IPS DF 19.7 (cell line): ENCODE results near the gene GPC5.
"Not testable (repeated sequence)": the region's sequence is repeated elsewhere in the genome, so short reads cannot be mapped to it uniquely, and the experiment has no call there.

Experiments used
- DNase-seq: peaks from one replicate; pipeline ENCODE4 v3.0.0-alpha.2; 2013; ENCODE audit warnings: low read depth, low spot score

Gene GPC5

DNA sequence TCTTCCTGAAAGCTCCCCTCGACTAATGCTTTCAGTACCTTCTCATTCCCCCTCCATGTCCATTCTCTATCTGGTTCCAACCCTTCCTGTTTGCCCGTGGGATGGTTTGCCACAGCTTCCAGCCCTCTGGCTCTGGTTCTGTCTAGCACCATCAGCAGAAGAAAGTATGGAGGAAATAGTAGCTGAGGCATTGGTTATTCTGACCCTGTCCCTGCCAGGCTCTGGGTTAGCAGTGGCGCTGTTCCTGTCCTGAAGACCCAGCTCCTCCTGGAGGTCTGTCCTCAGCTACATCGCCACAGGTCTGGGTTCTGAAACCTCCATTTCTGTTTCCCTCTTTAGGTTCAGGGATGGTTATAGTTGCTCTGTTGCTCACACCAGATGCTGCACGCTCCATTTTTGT is 1223.6 kb downstream of the GPC5 start:
- no peak for DNase-seq

DNA sequence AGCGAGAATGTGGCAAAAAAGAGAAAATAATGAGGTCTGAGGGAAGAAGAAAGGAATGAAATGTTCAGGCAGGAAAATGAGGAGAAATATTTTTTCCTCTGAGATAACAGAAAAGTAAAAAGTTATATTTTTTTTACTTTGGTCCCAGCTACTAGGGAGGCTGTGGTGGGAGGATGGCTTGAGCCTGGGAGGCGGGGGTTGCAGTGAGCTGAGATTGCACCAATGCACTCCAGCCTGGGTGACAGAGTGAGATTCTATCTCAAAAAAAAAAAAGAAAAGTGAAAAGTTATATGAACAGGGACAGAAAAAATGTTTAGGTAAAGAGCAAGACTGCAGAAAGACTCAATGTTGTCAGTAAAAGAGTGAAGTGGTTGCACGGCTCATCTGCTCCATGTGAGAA is 1224.5 kb downstream of the GPC5 start:
- DNase-seq, result no peak

DNA sequence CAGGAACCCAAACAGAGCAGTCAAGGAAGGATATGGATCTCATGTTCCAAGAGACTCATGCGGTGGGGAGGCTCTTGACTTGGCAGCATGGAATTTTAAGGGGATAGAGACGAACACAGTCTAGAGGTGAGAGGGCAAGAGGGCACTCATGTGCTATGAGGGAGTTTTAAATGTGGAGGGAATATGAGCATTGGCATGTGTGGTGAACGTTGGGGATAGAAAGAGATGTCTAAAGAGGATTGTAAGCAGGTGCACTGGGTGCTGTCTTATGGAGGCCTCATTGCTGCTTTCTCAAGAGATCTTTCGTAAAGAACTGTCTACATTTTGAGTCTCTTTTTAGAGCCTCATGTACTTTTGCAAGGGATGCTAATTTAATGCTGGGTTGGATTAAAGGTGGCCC is 1227.9 kb downstream of the GPC5 start:
- DNase-seq, result no peak

DNA sequence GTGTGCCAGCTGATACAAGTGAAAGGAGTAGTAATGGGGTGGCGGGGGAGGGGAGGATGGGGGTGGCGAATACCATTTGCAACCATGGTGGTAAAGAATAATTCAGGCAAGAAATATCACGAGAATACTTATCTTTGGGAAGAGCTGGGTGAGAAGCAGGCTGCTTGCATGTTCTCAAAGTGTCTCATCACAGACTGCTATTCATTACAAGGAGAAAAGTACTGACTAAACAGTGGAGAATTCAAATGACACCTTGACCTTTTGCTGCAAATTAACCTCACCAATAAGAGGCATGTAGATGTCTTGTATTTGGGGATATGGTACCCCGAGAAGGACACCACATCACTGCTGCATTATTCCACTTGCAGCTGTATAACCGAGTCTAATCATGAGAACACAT is 1242.5 kb downstream of the GPC5 start:
- no peak for DNase-seq

DNA sequence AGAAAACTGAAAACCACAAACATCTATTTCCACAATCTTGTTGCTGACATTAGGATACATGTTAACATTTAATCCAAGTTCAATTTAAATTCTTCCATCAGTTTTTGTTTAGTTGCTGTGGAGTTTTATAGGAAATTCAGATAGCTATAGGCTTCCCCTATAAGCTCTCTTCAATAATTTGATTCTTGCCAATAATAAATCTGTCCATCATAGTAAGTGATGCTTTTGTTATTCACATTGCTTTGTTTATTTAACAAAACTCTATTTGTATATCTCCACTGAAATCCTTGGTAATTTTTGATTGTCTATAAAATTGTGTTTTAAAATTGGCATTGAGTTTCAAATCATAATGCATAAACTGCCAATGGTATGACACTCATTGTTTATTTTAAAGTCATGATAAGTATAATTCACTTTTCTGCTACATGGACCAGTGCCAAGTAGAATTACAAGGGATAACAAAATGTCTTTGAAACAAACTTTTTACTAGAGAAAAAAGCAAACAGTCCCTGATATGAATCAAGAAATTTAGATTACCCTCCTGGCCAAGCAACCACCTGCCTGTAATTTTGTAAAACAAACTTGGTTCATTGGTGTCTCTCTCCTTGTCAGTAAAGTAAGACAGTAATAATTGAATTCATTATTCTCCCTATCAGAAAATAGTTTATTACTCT is 1250.9 kb downstream of the GPC5 start:
- no peak for DNase-seq

DNA sequence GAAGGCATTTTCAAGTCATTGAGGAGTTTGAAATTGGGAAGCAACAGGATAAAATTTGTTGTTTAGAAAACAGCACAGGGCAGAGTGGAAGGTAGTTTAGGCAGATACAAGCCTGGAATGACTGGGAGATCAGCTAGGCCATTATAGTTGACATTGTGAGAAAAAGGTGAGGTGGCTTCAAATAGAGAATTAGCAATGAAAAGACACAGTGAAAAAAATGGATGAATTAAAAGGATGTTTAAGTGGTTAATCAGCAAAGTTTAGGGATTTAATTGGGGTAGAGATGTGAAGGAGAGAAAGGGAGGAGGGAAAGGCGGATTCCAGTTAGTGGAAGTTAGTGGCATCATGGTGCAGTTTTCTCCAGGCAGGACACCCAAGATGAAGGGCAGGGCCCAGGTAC is 1257.7 kb downstream of the GPC5 start:
- DNase-seq, result no peak

DNA sequence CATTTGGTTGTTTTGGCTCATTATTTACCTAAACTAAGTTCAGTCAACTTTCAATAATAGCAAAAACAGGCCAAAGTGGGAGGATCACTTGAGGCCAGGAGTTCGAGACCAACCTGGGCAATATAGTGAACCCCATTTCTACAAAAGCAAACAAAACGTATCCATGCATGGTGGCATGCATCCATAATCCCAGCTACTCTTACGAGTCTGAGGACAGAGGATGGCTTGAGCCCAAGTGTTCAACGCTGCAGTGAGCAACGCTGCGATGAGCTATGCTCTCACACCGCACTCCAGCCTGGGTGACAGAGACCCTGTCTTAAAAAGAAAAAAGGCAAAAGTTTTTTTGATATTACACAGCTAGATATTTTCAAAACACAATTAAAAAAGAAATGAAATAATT is 1258.2 kb downstream of the GPC5 start:
- DNase-seq, result no peak

DNA sequence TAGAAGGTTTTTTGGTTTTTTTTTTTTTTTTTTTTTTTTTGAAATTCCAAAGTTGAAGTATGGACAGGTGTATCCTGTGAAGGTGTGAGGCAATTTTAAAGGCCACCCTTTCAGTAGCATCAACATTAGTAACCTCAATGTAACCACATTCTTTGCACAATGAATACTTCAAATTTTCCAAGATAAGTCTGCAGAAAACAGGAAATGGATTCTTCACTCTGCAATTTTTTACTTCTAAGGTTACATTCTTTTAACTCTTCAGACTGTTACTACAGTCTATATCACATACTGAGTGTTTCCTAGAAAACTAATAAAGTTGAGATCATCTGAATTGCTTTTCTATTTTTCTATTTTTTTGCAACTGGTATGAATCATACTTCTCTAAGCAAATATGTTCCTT is 1259.1 kb downstream of the GPC5 start:
- no peak for DNase-seq

DNA sequence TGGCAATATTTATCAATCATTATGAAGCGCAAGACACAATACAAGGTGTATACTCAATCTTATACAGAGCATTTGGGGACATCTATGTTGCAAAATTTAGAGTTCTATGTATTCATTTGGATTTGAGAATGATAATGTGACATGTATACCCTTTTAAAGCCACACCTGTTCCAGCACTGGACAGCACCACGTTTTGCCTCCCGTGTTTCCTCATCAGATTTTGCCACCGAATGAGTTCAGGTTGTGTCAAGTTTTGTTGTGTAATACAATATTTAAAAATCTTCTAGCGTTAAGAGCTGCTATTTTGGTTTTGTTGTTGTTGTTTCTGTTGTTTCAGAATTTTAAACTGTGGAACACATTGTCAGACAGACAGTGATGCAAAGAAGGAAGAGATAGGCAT is 1259.9 kb downstream of the GPC5 start:
- DNase-seq, result no peak

DNA sequence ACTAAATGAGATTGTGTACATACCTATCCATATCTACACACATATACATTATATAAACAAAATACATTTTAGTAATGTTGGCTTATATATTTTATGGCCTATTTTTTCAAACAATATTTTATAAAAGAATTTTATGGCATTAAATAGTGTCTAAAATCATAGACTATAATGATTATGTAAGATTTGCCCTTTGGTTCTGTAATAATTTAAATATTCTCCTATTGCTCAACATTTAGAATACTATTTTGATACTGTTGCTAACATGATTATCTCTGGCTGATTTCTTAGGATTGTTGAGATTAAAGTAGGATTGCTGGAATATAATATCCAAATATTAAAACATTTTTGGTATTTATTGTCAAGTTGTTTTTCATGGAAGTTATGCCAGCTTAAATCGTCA is 1263.0 kb downstream of the GPC5 start:
- no peak for DNase-seq

DNA sequence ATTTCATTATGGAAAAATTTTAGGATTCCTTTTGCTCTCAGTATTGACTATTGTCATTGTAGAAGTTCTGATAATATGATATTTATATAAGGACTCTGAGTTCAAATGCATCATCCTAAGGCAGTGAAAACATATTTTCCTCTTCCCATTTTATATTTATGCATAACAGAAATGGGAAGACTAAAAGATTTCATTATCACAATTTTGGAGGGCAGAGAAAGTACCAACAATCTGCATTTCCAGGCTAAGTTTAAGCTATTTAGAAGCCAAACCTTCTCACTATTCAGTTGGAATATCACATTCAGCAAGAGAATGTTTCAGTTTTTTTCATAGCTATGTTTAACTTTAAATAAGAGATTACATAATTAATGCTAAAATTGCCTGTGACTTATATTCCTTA is 1269.7 kb downstream of the GPC5 start:
- DNase-seq, result no peak

DNA sequence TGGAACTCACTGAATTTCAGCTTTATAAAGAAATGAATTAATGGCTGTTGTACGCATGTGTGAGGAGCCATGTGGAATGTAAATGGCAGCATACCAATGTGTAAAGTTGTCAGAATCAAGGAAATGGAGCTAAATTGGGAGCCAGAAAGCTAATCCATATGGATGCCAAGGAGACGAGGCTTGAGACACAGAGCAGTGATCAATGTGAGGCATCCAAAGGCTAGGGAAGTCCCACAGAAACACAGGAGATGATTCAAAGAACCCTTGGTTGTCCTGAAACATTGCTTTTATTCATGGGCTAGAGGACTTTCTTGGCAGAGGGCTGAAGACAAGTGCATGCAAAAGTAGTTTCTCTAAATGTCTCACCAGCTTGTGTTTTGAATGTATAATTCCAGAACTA is 1271.7 kb downstream of the GPC5 start:
- DNase-seq, result no peak

DNA sequence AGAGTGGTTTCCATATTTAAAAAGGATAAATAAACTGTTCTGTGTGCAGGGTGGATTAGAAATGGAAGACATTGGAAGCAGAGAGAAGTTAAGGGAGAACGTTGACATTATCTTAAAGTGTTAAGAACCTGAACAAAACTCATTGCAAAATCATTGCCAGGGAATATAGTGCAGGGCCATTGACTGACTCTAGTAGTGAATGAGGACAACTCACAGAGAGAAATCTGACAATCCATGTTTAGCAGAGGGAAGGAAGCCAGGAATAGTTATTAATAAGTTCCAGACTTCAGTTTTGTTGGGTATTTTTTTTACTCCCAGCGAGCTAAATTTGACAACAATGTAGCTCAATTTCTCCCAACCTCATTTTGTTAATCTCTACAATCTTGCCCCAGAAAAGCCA is 1273.4 kb downstream of the GPC5 start:
- DNase-seq, result no peak

DNA sequence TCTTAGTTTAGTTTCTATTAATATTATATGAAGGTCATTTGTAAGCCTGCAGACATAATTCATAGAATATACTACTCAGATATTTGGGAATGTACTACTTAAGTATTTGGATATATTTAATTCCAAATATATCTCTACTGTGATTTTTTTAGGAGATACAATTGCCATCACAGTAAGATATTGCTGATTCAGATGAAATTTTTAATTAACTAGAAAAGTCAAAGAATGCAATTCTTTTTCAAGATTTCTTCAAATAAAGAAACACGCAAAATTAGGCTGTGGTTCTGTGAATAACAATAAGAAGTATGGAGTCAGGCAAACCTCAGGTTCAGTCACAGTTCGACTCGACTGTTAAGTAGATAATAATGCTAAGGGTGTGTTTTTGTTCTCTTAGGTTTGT is 1277.8 kb downstream of the GPC5 start:
- DNase-seq, result no peak

DNA sequence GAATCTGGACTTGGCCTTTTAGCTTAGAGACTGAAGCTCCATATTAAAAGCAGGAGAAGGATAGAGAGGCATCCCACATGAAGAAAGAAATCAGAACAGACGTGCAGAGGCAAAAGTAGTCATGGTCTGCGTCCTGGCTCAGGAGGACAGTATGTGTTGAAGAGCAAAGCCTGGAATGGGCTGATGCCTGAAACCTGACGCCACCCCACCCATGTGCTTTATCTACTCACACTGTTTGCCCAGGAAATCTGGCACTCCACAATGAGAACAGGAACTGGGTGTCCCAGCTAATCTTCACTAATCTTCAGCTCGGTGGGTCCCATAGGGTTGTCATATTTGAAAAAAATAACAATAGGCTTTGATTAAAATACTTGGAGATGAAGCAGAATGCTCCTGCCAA is 1279.2 kb downstream of the GPC5 start:
- DNase-seq, result no peak

DNA sequence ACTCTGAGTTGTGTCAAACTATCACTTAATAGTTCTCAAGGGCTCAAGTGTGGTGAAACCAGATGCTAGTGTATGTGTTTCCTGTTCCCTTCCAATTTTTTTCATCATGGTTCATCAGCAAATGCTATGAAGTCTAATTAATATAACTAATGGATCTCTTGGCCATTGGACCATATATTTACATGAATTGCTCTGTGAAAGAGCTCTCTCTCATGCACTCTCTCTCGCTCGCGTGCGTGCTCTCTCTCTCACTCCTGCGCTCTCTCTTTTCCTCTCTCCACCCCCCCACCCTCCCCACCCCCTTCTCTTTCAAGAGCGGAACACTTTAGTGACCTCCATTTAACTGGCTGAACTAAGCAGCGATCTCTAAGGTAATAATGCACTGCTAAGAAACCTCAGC is 1281.2 kb downstream of the GPC5 start:
- no peak for DNase-seq

DNA sequence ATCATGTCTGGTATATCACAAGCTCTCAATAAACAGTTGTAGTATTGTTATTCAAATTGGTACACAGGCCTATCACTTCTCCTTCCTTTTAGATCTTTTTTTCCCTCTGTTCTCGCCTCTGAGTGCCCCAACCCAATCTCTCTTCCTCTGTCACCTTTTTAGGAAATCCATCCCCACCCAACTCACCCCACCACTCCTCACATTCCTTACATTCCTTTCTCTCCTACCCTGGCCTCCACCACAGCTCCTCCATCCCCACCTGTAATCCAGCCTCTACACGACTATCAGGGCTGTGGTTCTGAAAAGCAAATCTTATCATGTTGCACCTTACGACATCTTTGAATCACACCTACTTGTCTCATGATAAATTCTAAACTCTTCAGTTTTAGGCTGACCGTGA is 1282.8 kb downstream of the GPC5 start:
- no peak for DNase-seq

DNA sequence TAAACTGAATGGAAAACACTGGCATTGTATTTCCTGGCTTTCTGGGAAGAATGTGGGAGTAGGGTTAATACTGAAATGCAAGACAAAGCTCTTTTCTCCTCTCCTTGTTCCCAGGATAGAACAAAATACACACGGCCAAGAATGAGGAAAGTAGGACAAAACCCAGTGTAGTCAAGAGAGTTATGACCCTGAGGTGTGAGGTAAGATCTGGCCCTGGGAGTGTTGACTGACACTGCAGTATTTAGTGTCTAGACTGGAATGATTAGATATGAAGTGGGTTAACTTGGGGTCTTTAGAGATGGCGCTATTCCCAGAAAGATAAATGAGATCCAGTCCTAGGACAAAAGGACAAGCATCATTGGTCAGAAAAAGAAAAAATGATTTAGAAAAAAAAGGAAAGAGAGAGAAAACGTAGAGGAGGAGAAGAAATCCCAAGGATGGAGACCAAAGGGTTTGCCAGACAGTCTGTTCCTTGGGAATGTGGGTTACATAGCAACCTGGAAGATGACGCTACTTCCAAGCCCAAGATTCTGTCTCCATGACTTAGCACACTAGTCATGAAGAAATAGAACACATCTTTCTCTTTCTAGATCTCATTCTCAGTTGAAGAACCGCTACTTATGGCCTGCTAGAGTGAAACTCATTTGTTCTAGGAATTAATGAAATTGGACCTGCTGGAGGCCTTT is 1284.6 kb downstream of the GPC5 start:
- DNase-seq, result no peak

DNA sequence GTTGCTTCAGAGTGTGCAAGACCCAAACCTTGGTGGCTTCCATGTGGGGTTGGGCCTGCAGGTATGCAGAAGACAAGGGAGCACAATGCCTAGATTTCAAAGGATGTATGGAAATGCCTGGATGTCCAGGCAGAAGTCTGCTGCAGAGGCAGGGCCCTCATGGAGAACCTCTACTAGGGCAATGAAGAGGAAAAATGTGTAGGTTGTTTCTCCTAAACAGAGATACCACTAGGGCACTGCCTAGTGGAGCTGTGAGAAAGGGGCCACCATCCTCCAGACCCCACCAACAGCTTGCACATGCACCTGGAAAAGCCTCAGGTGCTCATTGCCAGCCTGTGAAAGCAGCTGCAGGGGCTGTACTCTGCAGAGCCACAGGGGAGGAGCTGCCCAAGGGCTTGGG is 1295.6 kb downstream of the GPC5 start:
- no peak for DNase-seq

DNA sequence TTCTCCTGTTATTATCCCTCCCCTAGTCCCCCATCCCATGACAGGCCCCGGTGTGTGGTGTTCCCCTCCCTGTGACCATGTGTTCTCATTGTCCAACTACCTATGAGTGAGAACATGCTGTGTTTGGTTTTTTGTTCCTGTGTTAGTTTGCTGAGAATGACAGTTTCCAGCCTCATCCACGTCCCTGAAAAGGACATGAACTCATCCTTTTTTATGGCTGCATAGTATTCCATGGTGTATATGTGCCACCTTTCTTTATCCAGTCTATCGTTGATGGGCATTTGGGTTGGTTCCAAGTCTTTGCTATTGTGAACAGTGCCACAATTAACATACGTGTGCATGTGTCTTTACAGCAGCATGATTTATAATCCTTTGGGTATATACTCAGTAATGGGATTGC is 1297.4 kb downstream of the GPC5 start:
- not testable (repeated sequence) for DNase-seq

DNA sequence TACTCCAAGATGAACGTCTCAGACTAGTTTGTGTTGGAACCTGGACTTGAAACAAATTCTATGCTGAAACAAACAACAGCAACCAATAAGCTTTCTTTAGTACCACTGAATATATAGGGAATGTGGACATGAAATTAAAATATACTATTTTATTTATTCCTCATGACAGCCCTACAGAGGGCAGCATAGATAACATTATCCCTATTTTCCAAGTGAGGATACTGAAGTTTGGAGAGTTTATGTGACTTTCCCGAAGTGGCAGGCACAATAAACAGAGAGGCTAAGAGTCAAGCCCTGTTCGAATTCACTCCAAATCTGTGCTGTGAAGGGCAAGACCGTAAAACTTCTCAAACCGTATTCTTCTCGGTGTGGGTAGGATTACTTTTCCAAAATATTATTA is 1318.3 kb downstream of the GPC5 start:
- no peak for DNase-seq

DNA sequence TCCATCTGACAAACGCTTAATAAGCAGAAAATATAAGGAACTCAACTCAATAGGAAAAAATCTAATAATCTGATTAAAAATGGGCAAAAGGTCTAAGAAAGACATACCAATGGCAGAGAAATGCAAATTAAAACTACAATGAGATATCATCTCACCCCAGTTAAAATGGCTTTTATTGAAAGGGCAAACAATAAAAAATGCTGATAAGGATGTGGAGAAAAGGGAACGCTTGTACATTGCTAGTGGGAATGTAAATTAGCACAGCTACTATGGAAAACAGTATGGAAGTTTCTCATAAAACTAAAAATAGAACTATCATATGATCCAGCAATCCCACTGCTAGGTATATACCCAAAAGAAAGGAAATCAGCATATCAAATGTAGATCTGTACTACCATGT is 1319.4 kb downstream of the GPC5 start:
- DNase-seq, result no peak

DNA sequence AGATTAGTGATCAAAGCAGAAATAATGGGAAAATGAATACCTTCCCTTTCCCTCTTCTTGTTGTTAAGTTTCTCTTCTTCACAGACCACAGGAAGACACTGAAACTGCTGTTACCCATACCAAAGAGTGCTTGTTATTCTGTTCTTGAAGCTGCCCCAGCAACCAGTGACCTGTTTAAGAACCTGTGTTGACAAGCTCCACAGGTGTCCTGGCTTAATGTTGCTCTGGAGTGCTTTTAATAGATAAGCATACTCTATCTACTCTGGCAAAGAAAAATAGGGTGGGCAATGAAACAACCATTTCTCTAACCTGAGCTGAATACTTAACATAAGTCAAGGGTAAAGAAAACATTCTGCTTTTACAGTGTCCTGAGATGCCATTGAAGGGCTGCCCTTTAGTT is 1321.4 kb downstream of the GPC5 start:
- peak; percentile 47 for DNase-seq

DNA sequence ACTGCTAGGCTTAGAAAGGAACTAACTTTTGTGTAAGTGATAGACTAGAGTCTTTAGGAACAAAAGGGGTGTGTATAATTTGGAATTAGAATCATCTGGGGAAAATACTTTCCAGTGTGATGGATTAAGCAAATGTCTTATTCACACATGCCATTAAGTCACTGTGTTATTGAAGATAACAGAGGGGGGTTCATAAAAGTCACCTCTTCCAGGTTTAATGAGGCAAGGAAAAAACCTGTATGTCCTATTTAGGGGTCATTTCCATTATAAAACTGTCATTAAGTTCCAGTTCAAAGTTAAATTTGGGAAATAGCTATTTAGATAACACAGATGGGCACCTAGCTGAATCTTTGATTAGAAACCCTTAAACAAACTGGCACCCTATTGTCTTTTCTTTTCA is 1323.2 kb downstream of the GPC5 start:
- DNase-seq, result no peak
